BE2C (cell line): ENCODE results near the gene MSL3B.

Experiments used
- DNase-seq: peaks from one replicate; pipeline ENCODE4 v3.0.0-alpha.2; 2020
- H3K27me3 ChIP-seq: fragments of 250-450 bp; sonication (Bioruptor Pico); 2 replicates; pipeline ENCODE4 v1.5.1; 2020; ENCODE audit warnings: mild to moderate bottlenecking
- H3K36me3 ChIP-seq: fragments of 250-450 bp; sonication (Bioruptor Pico); 2 replicates; pipeline ENCODE4 v1.5.1; 2020; ENCODE audit warnings: mild to moderate bottlenecking
- H3K4me1 ChIP-seq: fragments of 250-450 bp; sonication (Bioruptor Pico); 2 replicates; pipeline ENCODE4 v1.5.1; 2020
- H3K4me3 ChIP-seq: 2 replicates; pipeline ENCODE4 v1.5.1; 2011; ENCODE audit warnings: low read depth, low read length
- H3K9me3 ChIP-seq: fragments of 250-450 bp; sonication (Bioruptor Pico); 2 replicates; pipeline ENCODE4 v1.5.1; 2020
- TF ChIP-seq, protein P1 (sequence below): IDR thresholded peaks from 2 replicates; pipeline ENCODE4 v1.5.1; 2012; ENCODE audit warnings: mild to moderate bottlenecking, low read depth, low read length

MSL3B gene

DNA sequence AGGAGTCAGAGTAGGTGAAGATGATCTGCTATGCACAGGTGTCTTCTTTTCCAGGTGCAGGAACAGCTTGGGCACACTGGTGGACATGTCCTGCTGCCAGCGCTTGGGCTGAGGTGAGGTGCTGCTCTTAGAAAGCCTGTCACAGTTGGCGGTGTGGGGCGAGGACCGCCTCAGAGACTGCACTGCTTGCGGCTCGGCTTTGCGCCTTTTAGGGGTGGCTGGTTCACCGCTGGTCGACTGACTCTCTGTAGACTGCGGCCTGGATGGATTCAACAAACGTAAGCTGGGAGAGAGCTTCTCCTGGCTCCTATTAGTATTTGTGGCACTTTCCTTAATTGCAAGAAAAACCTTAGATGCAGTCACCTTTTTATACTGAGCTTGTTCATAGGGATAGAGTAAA lies 1.7 kb downstream of the MSL3B start:
- no peak for DNase-seq
- no peaks in the 10 kb centered on the region for H3K4me1 ChIP-seq
- TF ChIP-seq, protein P1, sequence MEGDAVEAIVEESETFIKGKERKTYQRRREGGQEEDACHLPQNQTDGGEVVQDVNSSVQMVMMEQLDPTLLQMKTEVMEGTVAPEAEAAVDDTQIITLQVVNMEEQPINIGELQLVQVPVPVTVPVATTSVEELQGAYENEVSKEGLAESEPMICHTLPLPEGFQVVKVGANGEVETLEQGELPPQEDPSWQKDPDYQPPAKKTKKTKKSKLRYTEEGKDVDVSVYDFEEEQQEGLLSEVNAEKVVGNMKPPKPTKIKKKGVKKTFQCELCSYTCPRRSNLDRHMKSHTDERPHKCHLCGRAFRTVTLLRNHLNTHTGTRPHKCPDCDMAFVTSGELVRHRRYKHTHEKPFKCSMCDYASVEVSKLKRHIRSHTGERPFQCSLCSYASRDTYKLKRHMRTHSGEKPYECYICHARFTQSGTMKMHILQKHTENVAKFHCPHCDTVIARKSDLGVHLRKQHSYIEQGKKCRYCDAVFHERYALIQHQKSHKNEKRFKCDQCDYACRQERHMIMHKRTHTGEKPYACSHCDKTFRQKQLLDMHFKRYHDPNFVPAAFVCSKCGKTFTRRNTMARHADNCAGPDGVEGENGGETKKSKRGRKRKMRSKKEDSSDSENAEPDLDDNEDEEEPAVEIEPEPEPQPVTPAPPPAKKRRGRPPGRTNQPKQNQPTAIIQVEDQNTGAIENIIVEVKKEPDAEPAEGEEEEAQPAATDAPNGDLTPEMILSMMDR = no peak
- H3K4me3 ChIP-seq = no peak overlapping the region
- H3K36me3 ChIP-seq = peaks cover 12% of the 10 kb centered on the region
- H3K9me3 ChIP-seq = no peaks in the 10 kb centered on the region
- no peaks in the 10 kb centered on the region for H3K27me3 ChIP-seq

DNA sequence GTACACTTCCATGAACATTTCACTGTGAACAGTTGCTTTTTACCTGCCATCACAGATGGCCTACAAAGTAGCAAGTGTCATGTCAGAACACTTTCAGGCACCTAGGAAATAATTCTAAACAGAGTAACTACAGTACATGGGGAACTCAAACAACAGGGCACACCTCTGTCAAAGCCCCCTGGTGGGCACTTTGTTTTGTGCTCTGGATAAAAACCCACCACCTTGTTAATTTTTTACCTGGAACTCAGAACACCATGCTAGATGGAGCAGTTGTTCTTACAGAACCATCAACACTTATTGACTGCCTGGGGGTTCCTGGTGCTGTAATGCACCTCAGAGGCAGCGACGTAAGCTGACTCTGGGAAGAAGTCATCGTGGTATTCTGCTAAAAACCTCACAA lies 2.3 kb downstream of the MSL3B start:
- Histone ChIP-seq H3K27me3 (no peaks in the 10 kb centered on the region), H3K4me3 (no peak overlapping the region), H3K36me3 (peaks cover 12% of the 10 kb centered on the region), H3K9me3 (no peaks in the 10 kb centered on the region), H3K4me1 (no peaks in the 10 kb centered on the region)
- TF ChIP-seq, protein P1 = peak; percentile 61
- peak; percentile 31 for DNase-seq

DNA sequence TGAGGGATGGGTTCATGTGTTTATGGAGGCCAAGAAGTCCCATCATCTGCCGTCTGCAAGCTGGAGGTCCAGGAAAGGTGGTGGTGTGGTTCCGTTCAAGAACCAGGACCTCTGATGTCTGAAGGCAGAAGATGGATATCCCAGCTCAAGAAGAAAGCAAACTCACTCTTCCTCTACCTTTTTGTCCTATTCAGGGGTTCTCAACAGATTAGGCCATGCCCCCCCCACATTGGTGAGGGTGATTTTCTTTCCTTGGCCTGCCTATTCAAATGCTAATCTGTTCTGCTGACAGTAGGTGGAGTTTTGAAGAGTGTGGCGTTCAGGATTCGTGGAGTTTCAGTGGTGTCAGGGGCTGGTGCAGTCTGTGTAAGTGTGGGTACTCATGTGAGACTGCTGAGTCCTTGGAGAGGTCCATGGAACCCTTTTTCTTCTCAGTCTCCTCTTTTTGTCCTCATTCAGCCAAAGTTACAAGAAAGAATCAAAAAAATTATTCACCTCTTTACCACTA lies 5.9 kb downstream of the MSL3B start:
- DNase-seq = no peak
- no peaks in the 10 kb centered on the region for H3K9me3 ChIP-seq
- no peak overlapping the region for H3K4me3 ChIP-seq
- no peaks in the 10 kb centered on the region for H3K27me3 ChIP-seq
- peaks cover 12% of the 10 kb centered on the region for H3K36me3 ChIP-seq
- H3K4me1 ChIP-seq = no peaks in the 10 kb centered on the region
- TF ChIP-seq, protein P1 = no peak

DNA sequence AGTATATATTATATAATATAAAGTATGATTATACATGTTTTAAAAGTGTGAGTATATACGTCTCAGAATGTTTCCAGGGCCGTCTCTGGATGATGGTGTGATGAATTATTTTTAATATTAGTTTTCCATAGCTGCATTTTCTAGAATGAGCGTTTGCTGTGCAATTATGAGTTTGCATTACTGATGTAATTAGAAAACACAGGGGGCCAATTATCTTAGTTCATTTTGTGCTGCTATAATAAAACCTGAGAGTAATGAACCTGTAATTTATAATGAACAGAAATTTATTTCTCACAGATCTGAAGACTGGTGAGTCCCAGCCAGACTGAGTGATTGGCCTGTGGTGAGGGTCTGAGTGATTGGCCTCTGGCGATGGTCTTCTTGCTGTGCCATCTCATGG lies 9.9 kb downstream of the MSL3B start:
- no peaks in the 10 kb centered on the region for H3K4me1 ChIP-seq
- H3K9me3 ChIP-seq = no peaks in the 10 kb centered on the region
- H3K36me3 ChIP-seq = peaks cover 3% of the 10 kb centered on the region; the same call in 1 of the 2 replicates
- no peaks in the 10 kb centered on the region for H3K27me3 ChIP-seq
- DNase-seq = no peak
- H3K4me3 ChIP-seq = no peak overlapping the region
- TF ChIP-seq, protein P1 = no peak

DNA sequence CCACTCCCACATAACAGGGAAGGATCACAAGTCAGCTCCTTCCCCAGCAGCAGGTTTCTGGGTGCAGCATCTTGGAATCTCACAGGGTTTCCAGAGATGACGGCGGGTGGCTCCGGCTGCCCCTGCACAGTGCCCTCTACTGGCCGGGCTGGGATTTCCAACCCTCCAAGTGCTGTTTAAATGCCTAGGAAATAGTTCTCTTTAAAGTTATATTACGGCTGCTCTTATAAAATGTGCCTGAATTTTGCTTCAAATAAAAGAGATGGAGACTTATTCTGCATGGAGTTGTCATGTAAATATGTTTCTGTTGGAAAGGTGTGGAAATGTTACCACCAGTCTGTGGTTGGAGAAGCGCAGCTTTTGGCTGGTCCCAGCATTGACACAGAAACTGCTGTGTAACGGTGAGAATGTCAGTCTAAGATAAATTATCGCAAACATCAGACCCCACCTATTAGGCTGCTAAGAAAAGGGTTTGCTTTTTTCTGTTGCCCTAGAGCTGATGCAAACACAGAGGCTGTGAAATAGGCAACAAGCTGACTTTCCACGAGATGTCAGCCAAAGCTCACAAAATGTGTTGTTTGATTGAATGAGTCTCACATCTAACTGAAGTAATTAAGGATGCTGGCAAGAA lies 10.6 kb downstream of the MSL3B start:
- H3K9me3 ChIP-seq = no peaks in the 10 kb centered on the region
- peaks cover 9% of the 10 kb centered on the region for H3K36me3 ChIP-seq
- TF ChIP-seq, protein P1 = peak; percentile 89
- H3K4me1 ChIP-seq = no peaks in the 10 kb centered on the region
- peak; percentile 46 for DNase-seq
- H3K27me3 ChIP-seq = no peaks in the 10 kb centered on the region
- no peak overlapping the region for H3K4me3 ChIP-seq

DNA sequence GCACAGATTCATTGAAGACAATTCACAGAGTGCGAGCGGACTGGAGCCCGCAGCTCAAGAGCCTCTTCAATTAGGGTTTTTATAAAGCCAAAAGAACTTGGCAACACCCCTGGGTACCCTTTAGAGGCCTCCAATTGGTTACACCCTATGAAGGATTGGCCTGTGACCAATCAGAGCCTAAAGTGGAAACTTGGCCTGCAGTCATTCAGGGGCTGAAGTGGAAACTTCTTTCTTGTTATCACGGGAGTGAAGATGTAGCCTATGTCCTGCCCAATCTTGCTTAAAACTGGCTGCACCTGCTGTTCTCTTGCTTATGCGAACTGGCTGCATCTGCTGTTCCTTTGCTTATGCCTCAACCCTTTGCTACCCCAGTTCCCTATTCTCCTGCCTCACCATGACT lies 12.0 kb downstream of the MSL3B start:
- Histone ChIP-seq H3K4me3 (no peak overlapping the region), H3K27me3 (no peaks in the 10 kb centered on the region), H3K4me1 (no peaks in the 10 kb centered on the region), H3K36me3 (peaks cover 21% of the 10 kb centered on the region), H3K9me3 (no peaks in the 10 kb centered on the region)
- no peak for DNase-seq
- TF ChIP-seq, protein P1 = no peak
